NCI-H446 (cell line): ENCODE measurements around the gene CADM1.
A peak's percentile ranks its signal among the peaks of the same experiment; 100 is the strongest.

Experiments
- DNase-seq, 2 experiments: peaks; one replicate each; lab custom pipeline; 2025; lab: John Stamatoyannopoulos, UW

CADM1 gene

GRCh38 chr11:115444542-115444941 is 59.7 kb downstream of the CADM1 start:
- no peak for DNase-seq

- DNase-seq = no peak
Measured at GRCh38 chr11:115439969-115440540, 64.2 kb downstream of the CADM1 start.

GRCh38 chr11:115439385-115439784 is 64.8 kb downstream of the CADM1 start:
- peak in 1 of 2 experiments; percentile 34 for DNase-seq

GRCh38 chr11:115437902-115438575 is 66.2 kb downstream of the CADM1 start:
- no peak for DNase-seq

GRCh38 chr11:115430345-115430744 is 73.9 kb downstream of the CADM1 start:
- no peak for DNase-seq

DNA sequence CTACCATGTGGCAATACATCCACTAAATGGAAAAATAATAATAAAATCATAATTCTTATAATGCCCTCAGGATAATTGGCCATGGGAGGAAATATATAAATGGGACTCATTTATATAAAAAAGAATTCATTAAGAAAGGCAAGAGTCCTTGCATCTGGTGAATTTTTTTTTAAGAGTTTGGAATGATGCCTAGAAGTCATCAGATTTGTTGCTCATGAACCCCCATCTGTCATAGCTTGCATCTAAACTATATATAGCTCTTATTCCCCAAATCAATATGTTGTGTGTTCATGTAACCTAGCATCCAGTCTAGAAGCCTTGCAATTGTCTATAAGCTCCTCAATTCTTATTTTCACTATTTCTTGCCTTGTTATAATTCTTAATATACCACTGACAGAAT is 75.9 kb downstream of the CADM1 start:
- DNase-seq = peak; percentile 89 to 92

GRCh38 chr11:115425816-115426215 is 78.4 kb downstream of the CADM1 start:
- no peak for DNase-seq

DNA sequence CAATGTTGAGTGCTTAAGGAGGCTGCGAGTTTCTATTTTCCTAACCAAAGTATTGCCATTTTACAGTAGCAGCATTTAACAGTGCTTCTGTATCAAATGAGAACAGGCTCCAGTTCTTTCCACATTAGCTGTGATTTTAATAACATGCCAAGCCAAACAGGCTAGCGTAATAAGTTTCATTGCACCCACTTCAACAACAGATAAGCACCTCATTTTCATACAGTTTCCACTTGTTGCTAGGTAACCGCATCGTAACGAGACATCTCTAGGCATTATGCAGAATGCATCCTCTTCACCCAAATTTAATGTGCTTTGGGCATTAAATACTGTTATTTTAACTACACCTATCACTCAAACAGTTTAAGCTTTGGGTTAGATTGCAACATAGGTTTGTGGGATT is 79.0 kb downstream of the CADM1 start:
- DNase-seq = no peak

- no peak for DNase-seq
Measured at GRCh38 chr11:115423728-115424459, 80.3 kb downstream of the CADM1 start.

DNA sequence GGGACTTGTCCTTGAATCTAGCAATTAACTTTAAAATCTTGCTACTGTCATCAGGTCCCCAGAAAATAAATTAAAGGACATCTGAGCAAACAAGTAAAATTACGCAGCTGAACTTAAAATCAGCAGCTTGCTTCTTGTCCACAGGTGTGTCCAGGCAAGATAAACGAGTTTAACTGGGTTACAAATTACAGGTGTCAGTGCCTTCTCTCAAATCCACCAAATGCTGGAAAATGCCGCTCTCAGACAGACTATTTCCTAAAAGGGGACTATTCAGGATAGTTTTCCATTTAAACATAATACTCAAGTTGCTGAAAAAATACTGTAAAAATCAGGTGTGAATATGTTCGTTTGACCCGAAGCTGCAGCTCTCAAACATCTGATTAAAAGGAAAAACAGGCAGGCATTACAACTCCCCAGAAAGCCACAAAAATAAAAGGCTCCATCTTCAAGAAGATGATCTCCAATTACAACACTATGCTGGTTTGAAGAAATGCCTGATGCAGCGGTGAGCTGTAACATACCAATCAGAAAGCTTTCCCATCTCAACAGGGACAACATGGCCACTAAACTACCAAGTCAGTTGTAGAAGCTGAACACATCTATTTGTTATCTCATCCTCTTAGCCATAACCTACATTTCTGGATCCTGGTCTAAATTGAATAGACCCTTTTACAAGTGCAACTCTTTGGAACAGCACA is 82.1 kb downstream of the CADM1 start:
- no peak for DNase-seq

DNA sequence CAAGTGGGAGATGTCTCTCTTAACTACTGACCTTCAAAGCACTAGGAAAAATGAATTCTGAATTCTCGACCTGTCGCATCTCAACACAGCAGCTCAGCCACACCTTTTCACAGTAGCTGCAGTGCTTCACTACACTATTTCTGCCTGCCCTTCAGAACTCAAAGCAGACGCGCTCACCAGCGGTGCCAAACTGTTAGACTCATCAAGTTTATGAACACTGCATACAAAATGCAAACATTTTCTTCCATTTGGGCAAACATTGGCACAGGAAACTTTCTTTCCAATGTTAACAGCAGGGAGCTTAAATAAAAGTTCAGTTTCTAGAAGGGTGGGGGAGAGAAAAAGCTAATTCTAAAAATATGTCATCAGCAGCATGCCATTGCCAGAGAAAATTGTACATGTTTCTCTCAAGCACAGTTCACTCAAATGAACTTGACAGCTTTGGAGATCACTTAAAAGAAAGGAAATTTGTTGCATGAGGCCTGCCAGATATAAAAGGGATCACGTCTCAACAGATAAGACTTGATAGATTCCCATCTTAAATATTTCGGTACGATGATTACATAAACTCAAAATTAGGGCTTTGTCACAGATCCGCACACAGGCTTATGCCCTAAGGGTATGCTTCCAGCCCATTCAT is 82.7 kb downstream of the CADM1 start:
- peak in 1 of 2 experiments; percentile 50 for DNase-seq

DNA sequence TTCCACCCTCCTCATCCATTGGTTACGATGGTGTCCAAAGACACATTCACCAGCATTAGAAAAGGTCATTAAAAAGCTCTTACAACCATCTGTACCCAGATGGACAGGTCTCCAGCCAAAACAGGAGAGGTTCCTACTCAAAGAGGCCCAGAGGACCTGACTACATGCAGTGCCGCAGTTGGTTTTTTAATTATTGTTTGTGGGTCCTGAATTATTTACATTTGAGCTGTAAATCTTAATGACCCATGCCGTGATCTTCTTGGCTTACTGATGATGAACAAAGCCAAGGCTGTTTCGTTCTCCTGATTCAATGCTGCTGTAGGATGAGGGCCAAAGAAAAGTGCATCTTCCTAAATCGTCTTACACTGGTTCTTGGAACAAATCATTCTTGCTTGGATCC is 83.7 kb downstream of the CADM1 start:
- DNase-seq = peak; percentile 52 to 89

- DNase-seq = no peak
Measured at GRCh38 chr11:115418626-115419025, 85.6 kb downstream of the CADM1 start.

DNA sequence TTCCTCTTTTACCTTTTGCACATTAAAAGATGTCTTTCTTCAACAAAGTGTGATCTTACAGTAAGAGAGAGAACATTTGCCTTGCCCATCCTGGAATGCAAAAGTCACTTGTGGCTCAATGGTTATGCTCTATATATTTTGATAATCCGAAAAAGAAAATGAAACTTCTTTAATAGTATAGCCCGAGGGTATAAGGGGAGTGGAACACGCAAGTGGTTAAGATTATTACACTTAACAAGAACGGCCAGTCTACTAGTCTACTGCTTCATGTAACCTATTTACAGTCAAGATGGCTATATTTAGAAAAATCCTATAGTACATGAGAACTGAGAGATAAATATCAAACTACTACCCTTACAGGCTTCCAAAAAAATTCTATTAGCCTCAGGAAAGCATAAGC is 86.1 kb downstream of the CADM1 start:
- DNase-seq = no peak

DNA sequence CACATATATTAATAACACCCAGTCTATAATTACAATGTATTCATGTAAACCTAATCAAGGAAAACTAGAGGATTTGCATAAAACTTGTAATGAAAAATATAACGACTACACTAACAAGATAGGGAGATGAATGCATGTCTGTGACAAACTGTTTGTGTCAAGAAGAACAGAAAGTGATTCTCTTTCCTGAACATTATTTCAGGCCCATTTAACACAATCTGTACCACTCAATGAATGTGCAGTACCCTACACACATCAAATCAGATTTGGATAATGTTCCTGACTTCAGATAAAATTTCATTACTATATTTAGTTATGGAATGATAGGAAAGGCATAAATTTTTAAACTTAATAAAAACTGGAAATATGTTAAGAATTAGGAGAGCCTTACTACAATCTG is 93.1 kb downstream of the CADM1 start:
- DNase-seq = peak in 1 of 2 experiments; percentile 37

DNA sequence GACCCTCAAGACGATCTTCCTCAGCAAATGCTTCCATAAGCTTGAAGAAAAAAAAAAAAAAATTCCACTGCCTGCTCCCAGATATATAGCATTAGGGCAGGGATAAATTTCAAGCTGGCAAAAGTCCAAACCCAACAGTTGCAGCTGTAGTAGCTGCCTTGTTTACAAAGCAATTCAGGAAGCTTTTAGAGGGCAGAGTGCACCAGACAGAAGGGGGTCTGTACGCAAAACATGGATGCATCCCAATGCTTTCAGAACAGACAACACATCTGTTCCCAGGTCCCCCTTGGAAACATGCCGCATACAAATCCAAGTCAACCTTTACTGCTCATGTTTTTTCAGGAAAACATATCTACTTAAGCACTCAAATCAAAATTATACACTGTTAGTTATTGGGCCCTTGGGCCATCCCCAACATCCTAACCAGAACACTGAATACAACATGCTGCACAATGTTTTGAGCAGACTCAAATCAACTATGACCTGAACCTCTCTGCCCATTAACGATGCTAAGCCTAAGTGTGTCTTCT is 94.5 kb downstream of the CADM1 start:
- peak; percentile 79 to 93 for DNase-seq

GRCh38 chr11:115409116-115409670 is 95.0 kb downstream of the CADM1 start:
- DNase-seq = no peak

DNA sequence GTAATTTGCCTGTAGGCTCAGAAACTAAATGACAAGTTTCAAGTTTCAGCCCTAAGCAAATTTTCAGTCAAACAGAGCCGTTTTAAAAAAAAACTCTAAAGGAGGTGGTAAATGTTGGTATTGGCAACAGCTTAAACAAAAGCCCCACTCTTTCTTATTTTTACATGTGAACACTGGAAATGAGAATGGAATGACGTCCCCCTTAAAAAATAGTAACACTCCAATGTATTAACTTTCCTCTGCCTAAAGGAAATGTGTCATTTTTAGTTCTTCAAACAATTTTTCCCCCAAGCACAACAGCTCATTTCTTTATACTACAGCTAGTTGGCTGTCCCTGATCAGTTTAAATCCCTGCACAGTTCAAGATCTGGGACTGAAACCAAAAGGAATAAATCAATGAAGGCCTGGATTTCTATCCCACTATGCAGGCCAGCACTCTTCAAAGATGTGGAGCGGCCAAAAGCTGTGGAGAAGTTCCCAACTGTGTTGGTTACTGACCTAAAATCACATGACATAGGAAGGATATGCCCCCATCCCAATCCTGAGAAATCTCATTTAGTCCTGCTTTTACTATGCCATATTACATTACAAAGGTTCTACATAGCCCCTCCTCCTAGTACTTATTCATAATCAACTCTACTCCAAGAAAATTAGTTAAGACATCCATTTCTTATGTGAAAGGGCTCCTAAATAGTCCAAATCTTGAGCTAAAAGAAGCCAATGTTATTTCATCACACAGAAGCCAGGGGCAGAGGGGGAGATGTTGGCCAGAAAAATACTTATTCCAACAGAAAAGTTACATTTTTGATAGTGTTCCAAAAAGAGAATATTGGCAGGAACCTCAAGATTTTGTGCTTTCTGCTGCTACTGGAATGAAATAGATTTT is 95.9 kb downstream of the CADM1 start:
- DNase-seq = peak; percentile 84

GRCh38 chr11:115407496-115407895 is 96.7 kb downstream of the CADM1 start:
- no peak for DNase-seq

GRCh38 chr11:115406404-115406803 is 97.8 kb downstream of the CADM1 start:
- no peak for DNase-seq
